ACHN (cell line): Measurements from ENCODE around the gene DIRAS2.

Experiments
- DNase-seq: peaks from one replicate; pipeline ENCODE4 v3.0.0-alpha.2; 2015
- in situ Hi-C: cut with HindIII; loops from 2 replicates; pipeline ENCODE4 v1.10.0; 2017; ENCODE audit warnings: low sequenced_read_pairs, low pct_ligation_motif_present, low pct_unique_long_range_greater_than_20kb

DIRAS2 gene

DNA sequence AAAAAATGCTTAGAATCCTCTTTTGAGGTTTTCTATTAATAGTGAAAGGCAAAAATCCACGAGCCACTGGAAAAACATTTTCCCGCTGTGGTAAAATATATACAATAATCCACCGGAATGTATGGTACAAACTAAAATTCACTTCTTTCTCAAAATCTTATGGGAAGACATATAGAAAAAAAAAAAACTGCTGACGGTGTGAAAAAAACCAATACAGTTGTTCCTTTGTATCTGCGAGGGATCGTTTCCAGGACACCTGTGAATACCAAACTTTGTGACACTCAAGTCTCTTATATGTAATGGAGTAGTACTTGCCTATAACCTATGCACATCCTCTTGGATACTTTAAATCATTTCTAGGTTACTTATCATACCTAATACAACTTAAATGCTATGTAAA is 13.3 kb downstream of the DIRAS2 start:
- no peak for DNase-seq
- in situ Hi-C loops: no loop called here

DNA sequence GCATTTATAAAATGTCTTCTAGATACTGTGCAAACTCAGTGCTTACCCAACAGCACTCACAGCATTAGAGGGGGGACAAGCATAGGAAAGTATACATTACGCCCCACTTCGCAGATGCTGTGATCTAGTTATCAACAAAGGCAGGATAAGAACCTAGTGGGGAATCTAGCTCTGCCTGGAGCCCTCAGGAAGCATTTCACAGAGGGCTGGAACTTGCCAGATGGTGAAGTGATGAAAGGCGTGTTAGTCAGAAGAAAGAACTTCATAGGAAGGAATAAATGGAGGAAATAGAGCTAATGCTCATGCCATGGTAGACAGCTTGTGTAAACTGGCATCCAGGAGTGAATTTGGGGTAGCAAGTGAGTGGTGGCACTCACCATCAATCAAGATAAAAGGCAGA is 25.8 kb downstream of the DIRAS2 start:
- no peak for DNase-seq
- in situ Hi-C loops: no loop called here

DNA sequence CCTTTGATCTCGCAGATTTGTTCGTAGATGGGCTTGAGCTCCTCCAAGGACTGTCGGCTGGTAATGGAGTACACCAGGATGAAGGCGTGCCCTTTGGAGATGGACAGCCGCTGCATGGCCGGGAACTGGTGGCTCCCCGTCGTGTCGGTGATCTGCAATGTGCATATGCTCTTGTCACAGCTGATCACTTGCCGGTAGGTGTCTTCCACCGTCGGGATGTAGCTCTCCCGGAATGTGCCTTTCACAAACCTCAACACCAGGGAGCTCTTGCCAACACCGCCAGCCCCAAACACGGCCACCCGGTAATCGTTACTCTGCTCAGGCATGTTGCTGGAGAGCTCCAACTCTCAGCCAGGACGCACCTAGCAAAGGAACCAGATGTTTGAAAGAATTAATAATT is 29.1 kb downstream of the DIRAS2 start:
- in situ Hi-C loops: no loop called here

DNA sequence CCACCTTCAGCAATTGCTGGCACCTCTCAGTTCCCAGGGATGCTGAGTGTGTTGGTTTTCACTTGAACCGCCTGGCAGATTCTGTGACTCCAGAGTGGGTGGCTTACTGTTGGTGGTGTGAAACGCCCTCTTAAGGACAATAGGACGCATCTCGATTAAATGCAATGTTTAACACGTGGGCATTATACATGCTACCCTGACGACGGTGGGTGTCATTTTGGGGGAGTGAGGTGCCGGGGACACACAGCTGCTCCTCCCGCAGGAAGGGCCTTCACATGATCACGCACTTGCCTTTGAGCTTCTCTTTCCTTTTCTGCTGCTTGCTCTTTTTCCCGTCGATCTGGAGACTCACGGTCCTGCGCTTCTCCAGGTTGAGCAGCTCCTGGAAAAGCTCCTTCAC is 29.7 kb downstream of the DIRAS2 start:
- DNase-seq: no peak

More for the DNA sequence above, 29.1 kb downstream of the DIRAS2 start:
- no peak for DNase-seq

DNA sequence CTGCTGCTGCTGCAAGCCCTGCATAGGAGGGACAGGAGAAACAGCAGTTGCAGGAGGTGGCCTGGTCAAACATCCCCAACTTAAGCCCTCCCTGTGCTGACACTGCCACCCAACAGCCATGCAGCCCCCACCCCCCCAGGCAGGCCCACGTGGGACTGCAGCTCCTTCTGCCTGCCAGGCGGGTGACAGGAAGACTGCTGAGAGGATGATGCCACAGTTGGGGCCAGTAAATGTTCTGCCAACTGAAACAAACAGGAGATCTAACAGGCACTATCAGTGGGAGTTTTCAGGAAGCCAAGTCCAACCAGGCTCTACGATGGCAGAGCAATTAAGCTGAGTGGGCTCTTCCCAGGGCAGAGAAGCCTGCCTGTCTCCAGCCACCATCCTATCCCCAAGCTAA is 31.1 kb downstream of the DIRAS2 start:
- in situ Hi-C loops: no loop called here
- DNase-seq: no peak

More for the DNA sequence above, 29.7 kb downstream of the DIRAS2 start:
- in situ Hi-C loops: no loop called here

DNA sequence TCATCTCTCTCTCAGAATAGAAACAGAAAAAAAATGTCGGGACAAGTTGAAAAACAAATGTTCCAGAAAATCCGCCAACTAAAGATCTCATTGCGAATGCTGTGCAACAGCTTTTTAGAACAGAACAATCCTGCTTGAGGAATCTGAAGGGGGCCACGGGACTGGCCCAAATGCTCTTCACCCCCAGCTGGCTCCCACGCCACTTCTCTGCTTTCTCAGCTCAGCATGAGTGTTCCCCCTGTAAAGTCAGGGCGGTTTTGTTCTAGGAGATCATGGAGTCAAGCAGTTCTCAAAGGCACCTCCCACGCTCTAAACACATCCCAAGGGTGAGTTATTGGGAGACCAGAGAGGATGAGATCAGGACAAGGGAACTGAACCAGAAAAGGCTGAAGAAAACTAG is 31.5 kb downstream of the DIRAS2 start:
- in situ Hi-C loops: no loop called here
- no peak for DNase-seq

DNA sequence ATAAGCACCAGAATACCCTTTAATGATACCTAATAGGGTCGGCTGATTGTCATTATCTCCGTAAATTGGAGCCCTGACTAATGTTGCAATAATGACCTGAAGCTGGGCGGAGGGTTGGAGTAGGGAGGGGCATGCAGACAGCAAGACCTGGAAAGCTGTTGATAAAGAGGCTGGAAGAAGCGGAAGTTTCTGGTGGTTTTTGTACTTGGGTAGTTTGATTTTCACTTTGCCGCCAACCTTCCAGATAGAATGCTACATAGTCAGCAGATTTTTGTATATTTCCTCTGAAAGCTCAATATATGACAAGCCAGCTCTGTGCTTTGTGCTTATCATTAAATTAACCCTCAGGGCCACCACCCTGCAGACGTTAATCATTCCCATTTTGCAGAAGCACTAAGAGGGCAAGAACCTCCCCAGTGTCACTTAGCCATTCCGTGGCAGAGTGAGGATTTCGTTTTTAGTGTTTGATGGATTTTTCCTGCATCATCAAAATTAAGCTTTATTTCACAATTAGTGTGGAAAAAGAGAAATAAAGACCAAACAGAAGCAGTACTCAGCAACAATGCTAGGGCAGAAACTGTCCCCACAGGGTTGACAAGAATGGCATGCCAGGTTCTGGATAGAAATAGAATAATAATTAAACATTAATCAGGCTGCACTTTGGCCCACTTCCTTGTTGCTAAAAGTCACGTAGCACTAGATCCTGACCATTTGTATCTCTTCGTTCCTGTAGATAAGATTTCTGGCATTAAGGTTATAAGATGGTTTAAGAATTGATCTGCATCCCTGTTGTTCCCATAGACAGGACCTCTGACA is 34.7 kb downstream of the DIRAS2 start:
- in situ Hi-C loops: no loop called here
- no peak for DNase-seq

DNA sequence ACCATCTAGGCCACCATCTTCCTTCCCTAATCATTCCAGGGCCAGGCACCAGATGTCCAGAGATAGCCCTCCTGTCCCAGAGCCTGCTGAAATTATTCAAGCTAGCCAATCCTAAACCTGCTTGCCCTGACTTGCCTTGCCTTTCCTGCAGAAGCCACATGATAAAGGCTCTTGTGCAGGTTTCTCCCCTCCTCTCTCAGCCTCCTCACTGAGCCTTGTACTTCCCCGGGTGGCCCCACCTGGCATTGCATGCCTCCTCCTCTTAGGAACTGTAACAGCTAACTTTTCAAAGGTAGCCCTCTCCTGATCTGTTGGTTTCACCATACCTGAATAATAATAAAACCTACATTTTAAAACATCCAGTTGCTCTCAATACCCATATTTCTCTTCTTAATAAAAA is 42.6 kb downstream of the DIRAS2 start:
- in situ Hi-C loops: no loop called here

DNA sequence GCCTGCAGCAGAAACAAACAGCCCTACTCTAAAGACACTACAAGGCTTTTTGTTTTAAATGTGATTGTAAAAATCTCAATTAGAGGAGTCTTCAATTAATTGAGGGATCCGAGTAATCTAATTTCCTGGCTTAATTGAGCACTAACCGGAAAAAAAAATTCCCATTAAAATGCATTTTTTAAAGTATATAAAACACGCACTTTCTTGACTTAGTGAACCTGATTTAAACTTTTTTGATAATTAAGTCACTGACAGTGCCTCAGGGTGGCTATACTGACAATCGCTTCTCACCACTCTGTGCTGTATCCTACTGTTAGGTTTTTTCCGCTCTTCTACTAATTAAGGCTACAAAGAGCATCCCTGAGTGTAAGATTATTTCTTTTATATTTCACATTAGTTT is 44.4 kb downstream of the DIRAS2 start:
- in situ Hi-C loops: no loop called here
- no peak for DNase-seq

More for the DNA sequence above, 42.6 kb downstream of the DIRAS2 start:
- DNase-seq: no peak

DNA sequence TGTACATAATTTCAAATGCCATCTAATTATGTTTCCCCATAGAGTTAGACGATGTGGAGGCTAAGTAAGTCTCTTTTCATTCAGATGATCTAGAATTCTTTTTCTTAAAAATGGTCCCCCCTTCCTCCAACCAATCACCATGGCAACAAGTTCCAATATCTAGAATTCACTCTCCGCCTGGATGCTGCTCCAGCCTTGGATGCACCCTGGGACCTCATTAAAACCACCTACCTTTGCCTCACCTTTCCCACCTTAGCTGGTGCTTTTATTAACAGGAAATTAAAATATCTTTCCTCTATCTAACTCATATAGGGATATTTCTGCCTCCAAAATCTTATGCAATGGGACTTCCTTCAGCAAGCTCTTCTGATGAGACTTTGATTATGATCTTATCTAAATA is 49.0 kb downstream of the DIRAS2 start:
- in situ Hi-C loops: no loop called here
- DNase-seq: no peak

DNA sequence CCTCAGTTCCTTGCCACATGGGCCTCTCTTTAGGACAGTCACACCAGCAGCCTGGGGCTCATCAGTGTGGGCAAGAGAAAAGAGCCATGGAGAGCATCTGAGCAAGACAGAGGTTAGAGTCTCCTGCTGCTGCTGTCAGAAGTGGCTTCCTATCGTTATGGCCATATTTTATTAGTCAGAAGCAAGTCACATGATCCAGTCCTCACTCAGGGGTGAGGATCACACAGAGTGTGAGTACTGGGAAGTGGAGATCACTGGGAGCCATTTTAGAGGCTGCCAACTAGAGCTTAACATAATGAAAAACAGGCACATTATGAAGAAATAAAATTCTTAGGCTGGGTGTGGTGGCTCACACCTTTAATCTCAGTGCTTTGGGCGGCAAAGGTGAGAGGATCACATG is 62.0 kb downstream of the DIRAS2 start:
- no peak for DNase-seq
- in situ Hi-C loops: no loop called here

DNA sequence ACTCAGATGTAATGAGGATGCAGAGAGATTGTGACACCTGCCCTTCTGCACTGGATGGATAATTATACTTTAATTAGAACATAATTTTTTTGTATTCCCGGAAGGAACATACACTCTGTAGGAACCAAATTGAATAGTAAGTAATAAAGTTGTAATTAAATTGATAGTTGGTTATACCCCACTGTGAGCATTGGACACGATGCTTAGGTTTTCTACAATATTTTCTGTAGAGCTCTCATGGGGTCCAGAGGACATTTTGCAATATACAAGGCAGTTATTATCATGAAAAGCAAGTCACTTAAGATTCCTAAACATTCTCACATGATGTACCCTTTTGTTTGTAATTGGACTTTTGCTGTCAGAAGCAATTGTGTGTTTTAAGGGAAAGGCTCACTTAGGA is 63.4 kb downstream of the DIRAS2 start:
- in situ Hi-C loops: no loop called here
- DNase-seq: no peak

DNA sequence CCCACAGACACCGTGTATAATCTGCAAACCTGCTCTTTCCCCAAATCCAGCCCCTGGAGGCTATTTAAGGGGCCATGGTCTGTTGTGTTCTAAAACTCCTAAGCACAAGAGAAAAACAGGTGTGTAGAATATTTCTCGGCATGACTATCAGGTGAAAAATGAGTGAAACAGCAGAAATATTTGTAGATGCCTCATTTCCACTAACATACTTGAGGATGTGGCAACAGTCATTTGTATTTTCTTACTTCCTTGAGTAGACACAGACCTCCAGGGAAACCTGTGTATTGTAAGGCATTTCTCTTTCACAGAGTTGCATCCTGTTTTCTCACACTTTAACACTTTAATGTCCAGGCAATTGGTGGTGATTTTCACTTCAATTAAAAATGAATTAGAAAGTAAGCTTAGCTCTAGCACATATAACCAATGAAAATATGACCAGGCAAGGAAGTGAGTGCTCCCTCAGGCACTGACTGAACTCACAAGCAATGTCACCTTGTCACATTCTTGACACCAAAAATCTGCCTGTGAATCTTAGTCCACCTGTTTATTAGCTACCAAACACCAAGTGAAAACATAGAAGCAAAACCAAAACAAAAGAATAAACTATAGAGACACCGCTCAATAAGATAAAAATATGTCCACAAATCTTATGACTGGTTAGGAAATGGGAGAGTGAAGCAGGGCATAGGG is 64.4 kb downstream of the DIRAS2 start:
- no peak for DNase-seq
- in situ Hi-C loops: no loop called here

DNA sequence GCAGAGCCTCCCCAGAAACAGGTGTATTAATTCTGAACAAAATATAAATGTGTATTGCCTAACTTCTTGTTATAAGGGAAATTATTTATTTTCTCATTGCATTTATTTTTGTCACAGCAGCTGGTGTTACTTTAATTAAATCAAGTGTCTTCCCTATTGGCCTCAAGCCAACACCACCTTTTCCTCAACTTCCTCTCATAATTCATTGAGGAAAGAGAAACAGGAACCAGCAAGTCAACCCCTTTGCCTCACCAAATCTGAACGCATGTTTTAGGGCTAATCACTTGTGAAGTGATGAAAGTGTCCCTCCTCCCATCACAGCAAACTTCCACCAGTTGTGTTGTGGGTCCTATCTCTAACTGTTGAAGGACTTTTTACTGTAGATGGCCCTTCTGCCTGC is 73.1 kb downstream of the DIRAS2 start:
- no peak for DNase-seq
- in situ Hi-C loops: no loop called here

DNA sequence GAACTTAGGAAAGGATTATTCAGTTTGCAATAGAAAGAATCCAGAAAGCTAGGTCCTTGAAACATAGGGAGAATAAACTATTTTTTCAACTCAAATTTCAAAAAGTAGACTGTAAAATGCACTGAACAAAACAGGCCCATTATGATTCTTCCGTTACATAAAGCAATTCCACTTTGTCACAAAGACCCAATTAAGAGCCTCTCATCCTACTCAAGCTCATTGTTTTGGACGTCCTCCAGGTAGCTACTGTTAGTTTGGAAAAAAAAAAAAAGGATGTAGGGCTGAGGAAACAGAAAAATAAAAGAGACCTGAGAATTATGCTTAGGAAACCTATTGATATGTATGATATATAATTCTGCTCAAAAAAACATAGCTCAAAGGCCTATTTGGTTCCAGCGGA is 74.0 kb downstream of the DIRAS2 start:
- no peak for DNase-seq

DNA sequence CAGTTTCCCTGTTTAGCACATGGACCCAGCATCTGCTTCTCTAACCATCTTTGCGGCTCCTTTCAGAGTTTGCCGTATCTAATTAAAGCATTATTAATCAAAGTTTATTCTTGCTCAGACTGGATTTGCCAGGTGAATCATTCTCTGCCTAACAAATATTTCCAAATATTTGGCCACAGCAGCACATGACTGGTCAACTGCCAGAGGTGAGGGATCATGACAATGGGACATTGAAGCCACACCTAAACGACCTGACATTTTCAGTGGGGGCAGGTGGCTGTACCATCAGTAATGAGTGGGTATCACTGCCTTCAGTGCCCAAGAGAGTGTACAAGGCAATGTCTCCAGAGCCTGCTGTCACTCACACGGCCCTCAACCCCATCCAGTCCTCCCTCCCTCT is 80.4 kb downstream of the DIRAS2 start:
- DNase-seq: no peak
- in situ Hi-C loops: no loop called here

More for the DNA sequence above, 74.0 kb downstream of the DIRAS2 start:
- in situ Hi-C loops: no loop called here
